NCI-H2107 treated with DMSO at 0.1 percent for 48 hours (cell line): ENCODE results near the gene XRCC2.
"Not testable (repeated sequence)": the region's sequence is repeated elsewhere in the genome, so short reads cannot be mapped to it uniquely, and the experiment has no call there.

ENCODE experiments used
- DNase-seq: peaks from one replicate; lab custom pipeline; 2025; ENCODE audit not compliant: unreplicated experiment; lab: John Stamatoyannopoulos, UW

XRCC2 gene

DNA sequence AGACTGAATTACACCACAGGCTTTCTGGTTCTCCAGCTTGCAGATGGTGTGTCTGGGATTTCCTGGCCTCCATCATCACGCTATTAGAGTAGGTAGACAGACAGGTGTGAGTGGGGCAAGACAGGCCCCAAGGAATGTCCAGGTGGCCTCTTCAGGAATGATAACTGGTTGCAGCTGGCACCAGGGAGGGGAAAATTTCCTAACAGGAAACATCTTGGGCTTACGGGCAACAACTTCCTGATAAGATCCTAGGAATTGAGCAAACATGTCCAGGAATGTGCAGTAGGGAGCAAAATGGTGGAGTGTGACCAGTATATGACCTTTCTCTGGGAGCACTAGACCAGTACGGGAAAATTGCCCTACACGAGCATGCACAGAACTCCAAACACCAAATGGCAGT, 11.3 kb downstream of the XRCC2 start:
- DNase-seq = no peak

DNA sequence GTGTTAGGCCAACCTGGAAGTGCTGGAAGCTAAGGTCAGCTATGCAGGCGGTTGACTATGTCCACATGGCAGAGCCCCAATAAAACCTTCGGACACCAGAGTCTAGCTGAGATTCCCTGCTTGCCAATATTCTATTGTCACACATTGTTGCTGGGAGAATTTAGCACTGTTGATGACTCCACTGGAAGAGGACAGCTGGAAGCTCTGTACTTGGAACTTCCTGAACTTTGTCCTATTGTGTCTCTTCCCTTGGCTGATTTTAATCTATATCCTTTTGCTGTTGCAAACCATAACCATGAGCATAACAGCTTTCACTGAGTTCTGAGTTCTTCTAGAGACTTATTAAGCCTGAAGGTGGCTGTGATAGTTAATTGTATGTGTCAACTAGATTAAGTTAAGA, 12.0 kb downstream of the XRCC2 start:
- no peak for DNase-seq

DNA sequence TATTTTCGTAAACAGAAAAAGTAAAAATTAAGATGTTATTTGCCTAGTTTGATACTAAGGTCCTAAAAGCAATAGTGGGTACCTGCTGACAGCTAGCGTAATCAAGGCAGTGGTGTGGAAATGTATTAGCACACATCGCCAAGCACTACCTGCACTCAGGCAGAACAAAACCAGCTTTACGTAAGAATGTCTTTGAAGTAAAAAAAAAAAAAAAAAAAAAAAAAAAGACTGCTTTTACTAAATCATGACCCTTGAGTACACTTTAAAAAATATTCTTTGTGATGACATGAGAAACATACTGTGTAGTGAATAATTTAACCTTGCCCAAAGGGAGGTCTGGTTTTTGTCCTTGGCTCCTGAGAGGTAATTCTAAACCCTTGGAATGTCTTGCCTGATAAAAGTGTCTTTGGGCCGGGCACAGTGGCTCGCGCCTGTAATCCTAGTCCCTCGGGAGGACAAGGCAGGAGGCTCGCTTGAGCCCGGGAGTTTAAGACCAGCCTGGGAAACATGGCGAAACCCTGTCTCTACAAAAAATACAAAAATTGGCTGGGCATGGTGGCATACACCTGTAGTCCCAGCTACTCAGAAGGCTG, 12.7 kb downstream of the XRCC2 start:
- DNase-seq = no peak

DNA sequence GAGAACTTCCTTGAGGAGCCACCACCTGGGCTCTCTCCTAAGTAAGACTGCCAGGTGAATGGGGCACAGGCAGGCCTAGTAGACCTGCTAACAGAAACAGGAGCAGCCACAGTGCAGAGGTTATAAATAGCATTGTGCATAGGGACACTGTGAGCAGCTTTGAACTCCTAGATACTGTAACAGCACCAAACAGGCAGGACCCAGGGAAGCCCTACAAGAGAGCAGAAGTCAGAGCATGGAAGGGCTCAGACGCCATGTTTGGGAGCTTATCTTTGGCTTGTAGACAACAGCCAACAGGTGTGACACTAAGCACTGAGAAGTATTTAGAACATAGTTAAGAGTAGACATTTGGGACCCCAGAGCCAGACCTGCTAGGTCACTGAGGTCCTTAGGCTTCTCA, 14.5 kb downstream of the XRCC2 start:
- no peak for DNase-seq

DNA sequence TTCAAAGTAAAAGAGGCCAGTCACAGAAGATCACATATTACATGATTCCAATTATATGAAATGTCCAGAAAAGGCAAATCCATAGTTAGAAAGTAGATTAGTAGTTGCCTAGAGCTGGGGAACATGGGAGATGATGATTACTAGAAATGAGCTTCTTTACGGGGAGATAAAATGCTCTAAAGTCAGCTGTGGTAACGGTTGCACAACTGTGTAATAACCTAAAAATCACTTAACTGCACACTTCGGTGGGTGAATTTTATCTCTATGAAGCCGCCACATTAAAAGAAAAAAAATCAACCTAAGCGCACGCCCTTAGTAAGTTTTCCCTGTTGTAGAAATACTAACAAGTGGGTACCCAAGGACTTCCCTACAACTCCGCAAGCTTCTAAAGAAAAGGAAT, 15.9 kb downstream of the XRCC2 start:
- DNase-seq = no peak

DNA sequence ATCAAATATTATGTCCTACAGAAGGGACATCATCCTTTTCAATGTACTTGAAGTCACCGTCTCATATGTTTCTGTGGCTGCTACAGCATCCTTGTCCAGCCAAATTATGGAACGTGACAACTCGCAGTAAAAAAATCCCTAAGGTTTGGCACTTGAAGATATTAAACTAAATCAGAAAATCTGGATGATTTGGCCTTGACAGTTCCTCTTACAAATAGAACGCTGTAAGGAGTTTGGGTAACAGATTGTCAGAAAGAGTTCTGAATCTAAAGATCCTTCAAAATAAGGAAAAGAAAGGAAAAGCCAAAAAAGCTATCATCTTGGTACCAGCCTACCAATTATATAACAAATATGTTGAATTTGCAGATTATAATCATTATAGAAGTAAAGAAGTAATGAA, 21.0 kb downstream of the XRCC2 start:
- DNase-seq = no peak

DNA sequence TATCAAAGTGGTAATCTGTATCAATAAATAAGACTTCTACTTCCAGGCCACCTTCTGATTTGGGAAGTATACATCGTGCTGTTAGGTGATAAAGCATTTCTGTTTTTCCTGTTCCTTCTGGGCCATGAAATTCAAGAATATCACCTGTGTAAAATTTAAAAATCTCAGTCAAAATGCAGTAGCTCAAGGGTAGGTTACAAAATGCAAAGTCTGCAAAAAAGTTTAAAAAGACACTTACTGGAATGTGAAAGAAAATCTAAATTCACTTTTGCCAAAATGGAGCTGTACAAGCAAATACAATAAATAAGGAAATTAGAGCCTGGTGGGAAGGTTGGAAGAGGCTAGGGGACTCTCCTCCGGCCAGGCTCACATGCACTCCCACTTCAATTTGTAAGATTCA, 26.7 kb downstream of the XRCC2 start:
- DNase-seq = no peak

DNA sequence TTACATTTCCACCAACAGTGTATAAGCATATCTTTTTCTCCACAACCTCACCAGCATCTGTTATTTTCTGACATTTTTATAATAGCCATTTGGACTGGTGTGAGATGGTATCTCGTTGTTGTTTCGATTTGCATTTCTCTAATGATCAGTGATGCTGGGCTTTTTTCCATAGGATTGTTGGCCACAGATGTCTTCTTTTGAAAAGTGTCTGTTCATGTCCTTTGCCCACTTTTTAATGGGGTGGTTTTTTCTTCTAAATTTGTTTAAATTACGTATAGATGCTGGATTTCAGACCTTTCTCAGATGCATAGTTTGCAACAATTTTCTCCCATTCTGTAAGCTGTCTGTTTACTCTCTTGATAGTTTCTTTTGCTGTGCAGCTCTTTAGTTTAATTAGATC, 28.9 kb downstream of the XRCC2 start:
- no peak for DNase-seq

DNA sequence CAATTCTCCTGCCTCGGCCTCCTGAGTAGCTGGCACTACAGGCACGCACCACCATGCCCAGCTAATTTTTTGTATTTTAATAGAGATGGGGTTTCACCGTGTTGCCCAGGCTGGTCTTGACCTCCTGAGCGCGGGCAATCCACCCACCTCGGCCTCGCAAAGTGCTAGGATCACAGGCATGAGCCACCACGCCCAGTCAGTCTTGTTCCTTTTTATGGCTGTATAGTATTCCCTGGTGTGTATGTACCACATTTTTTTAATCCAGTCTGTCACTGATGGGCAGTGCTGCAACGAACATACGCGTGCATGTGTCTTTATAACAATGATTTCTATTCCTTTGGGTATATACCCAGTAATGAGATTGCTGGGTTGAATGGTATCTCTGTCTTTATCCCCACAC, 29.4 kb downstream of the XRCC2 start:
- DNase-seq = not testable (repeated sequence)

DNA sequence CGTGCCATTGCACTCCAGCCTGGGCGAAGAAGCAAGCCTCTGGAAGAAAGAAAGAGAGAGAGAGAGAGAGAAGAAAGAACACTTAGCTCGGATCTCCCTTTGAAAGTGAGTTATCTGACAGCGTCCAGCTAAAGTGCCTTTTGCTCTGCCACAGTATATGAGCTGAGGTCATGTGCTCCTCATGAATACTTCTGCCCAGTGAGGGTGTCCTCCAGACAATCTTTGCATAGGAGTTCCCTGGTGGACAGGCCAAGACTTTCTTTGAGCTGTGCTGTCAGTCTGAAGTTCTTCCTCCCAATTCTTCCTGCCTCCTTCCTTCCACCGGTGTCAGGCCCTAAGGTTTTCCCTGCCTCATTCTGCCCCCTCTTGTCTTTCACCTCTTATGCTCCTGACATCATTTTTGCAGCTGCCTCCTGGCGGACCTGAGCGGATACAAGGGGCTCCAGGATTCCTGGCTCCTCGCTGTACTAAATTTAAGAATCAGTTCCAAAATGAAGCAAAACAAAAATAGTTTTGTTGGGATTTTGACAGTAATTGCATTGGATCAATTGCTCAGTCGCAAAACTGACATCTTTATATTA, 31.9 kb downstream of the XRCC2 start:
- no peak for DNase-seq

DNA sequence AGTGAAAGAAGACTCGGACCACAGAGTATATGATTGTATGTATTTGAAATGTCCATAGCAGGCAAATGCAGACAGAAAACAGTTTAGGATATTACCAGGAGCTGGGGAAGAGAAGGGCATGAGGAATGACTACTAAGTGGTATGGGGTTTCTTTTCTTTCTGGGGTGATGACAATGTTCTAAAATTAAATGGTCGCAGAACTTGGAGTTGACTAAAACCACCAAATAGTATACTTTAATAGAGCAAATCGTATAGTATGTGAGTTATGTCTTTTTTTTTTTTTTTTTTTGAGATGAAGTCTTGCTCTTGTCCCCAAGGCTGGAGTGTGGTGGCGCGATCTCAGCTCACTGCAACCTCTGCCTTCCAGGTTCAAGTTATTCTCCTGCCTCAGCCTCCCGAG, 34.6 kb downstream of the XRCC2 start:
- DNase-seq = no peak

DNA sequence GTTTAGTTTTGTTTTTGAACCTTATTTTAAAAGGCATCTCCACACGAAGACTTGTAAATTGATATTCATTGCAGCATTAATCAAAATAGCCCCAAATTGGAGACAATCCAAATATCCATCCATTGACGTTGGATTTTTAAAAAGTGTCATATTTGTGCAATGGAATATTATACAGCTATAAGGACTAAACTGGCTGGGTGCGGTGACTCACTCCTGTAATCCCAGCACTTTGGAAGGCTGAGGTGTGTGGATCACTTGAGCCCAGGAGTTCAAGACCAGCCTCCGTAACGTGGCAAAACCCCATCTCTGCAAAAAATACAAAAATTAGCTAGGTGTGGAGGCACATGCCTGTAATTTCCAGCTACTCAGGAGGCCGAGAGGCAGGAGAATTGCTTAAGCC, 35.1 kb downstream of the XRCC2 start:
- no peak for DNase-seq

DNA sequence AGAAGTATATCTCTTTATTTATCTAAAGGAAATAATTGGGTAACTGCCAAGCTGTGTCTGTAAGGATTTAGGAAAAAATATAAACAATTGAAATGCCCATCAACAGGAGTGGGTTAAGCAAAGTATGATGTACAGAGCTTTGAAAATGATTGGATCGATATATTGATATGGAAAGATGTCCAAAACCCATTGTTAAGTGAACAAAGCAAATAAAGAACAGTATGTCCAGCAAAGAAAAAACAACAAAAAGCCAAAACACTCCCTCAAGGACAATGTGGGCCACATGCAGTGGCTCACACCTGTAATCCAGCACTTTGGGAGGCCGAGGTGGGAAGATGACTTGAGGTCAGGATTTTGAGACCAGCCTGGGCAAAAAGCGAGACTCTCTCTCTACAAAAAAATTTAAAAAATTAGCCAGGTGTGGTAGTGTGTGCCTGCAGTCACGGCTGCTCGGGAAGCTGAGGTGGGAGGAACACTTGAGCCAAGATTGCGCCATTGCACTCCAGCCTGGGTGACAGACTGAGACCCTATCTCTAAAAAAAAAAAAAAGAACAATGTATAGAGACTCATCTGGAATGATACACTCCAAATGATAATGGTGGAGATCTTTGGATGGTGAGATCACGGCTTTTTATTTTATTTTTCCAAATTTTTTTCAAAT, 37.9 kb downstream of the XRCC2 start:
- DNase-seq = no peak

DNA sequence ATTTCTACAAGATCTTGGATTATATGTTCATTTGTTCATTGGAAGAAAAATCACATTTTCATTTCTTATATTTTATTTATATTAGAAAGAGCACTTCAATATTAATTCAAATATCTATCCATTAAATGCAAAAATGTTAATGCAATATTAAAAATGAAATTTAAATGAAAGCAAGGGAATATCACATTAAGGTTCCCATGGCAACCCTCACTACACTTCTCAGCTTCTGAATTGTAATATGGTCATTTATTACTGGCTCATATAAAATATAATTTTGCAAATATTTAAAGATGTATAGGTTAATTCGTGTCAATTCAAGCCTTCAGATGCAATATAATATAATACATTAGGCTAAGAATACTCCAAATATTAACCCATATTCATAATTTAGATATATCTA, 38.8 kb downstream of the XRCC2 start:
- DNase-seq = no peak

DNA sequence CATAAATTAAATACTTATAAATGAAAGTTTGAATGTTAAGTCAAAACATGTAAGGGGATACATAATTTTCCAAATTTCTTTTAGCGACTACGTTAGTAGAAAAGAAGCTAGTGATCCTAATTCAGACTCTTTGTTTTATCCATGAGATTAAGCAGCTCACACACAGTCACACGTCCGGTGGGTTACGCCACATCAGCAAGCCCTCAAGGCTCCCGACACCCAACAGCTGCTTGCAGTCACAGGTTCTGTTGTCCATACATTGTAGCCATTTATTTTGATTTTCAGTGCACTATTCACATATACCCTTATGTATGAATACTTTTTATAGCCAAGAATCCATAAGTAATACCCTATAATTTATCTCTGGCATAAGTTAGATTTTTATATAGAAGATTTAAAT, 39.5 kb downstream of the XRCC2 start:
- DNase-seq = no peak

DNA sequence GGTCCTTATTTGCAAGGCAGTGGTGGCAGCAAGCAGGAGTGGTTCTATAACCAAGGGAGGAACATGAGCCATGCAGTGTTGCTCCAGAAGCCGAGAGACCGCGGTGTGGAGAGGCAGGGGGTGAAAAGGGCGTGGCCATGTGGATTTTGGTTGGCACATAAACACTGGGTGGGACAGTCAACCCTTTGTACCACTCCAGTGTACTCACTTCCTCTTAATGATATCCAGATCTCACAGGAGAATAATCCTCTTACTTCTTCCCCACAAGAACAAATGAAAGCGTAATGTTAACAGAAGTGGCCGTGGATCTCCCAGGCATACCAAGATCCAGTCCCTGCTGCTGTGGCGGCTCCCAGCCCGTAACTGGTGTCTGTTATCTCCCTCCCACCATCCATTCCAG, 42.4 kb downstream of the XRCC2 start:
- no peak for DNase-seq

DNA sequence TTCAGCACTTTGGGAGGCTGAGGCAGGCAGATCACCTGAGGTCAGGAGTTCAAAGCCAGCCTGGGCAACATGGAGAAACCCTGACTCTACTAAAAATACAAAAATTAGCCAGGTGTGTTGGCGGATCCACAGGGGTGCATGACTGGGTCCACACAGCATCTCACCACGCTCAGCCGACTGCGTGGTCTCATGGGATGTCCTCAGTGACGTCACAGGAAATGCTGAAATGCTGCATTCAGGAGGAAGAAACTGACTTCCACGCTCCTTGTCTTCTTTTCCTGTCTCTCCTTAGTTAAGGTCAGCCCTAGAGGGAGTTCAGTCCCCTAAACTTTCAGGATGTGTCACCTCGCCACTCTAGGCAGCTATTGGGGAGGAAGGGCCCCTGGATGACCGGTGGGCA, 42.9 kb downstream of the XRCC2 start:
- DNase-seq = no peak

DNA sequence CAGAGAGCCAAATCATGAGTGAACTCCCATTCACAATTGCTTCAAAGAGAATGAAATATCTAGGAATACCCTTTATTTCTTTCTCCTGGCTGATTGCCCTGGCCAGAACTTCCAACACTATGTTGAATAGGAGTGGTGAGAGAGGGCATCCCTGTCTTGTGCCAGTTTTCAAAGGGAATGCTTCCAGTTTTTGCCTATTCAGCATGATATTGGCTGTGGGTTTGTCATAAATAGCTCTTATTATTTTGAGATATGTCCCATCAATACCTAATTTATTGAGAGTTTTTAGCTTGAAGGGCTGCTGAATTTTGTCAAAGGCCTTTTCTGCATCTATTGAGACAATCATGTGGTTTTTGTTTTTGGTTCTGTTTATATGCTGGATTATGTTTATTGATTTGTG, 47.2 kb downstream of the XRCC2 start:
- DNase-seq = not testable (repeated sequence)

DNA sequence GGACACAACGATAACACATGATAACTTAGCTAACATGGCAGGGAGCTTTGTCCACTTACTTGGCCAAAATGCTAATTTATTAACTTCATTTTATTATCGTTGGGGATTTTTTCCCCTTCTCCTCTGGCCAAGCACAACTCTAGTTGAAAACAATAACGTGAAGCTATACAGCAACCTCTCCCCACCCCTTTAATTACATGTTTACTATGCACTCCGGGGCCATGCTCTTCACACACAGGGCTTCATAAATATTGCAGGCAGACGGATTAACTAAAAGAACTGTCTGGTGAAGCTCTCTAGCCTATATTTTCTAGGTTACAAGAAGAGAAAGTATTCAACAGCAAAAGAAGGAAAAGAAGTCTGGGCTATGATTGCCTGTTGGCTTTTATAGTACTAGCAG, 51.7 kb downstream of the XRCC2 start:
- DNase-seq = no peak

DNA sequence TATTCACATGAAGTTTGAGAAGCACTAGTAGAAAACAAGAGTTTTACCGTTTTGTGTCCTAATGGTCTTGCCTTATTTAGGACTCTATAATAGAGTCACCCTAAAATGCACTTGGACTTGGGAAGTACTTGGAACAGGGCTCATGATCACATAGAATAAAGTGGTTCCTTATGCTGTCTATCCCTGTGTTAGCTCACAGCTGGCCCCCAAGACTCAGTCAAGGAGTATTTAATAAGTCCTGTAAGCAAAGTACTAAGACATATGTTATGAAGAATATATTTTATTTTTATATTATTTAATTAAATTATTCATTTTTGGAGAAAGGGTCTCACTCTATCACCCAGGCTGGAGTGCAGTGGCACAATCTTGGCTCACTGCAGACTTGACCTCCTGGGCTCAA, 54.5 kb downstream of the XRCC2 start:
- no peak for DNase-seq

DNA sequence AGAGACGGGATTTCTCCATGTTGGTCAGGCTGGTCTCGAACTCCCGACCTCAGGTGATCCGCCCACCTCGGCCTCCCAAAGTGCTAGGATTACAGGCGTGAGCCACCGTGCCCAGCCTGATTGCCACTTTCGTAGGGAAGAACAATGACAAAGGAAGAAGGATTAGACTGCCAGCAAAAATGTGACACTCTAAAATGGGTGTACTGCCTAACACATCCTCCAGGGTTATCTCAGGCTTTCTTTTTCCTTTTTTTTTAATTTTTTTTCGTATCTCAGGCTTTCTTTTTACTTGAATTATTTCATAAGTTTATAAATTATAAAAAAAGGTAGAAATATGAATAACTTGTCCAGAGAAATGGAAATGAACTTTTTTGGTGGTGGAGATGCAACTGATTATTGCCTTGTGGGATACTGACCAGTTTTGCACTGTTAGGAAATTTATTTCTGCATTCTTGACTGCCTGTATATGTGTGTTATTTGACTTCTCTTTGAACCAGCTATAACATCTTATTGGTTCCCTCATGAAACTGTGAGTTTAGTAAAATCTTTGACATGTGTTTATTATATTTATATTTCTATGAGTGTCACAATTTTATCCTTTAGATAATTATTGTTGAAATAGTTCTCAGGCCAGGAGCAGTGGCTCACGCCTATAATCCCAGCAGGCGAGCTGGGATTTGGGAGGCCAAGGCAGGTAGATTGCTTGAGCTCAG, 56.8 kb downstream of the XRCC2 start:
- no peak for DNase-seq

DNA sequence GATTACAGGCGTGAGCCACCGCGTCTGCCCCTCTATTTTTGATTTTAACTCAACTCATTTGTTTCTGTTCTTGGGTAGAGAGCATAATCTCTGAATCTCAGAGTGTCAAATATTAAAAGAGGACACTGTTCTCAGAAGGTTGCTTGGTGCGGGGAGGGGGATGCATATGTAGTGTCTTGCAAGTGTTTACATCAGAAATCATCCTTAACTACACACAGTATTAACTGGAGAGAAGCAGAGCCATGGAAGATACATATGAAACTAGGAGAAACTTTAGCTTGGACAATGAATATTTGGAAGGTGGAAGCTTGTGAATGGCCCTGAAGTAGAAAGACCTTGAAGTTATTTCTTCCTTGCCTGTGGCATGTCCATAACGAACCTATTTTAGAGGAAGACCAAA, 57.5 kb downstream of the XRCC2 start:
- DNase-seq = no peak
